Muscle layer of colon (tissue), 2 donors: ENCODE data around the gene SLC19A2.

Experiments
- H3K27ac ChIP-seq: one replicate; pipeline ENCODE4 v1.7.0; 2013; ENCODE audit warnings: low read depth, mild to moderate bottlenecking, low read length, moderate library complexity
- H3K27me3 ChIP-seq, 2 donors: one replicate each; pipeline ENCODE4 v1.7.0; 2013; ENCODE audit warnings: low read length in 2 of 2, mild to moderate bottlenecking in 2 of 2; ENCODE audit not compliant: insufficient read depth in 2 of 2, control insufficient read depth in 1 of 2
- H3K36me3 ChIP-seq: one replicate; pipeline ENCODE4 v1.7.0; 2013; ENCODE audit warnings: mild to moderate bottlenecking, low read length; ENCODE audit not compliant: insufficient read depth
- H3K4me1 ChIP-seq: one replicate; pipeline ENCODE4 v1.7.0; 2013; ENCODE audit warnings: mild to moderate bottlenecking, low read length; ENCODE audit not compliant: insufficient read depth
- H3K4me3 ChIP-seq, 2 donors: one replicate each; pipeline ENCODE4 v1.7.0; 2013; ENCODE audit warnings: low read length in 2 of 2, low read depth in 1 of 2, mild to moderate bottlenecking in 1 of 2, moderate library complexity in 1 of 2
- H3K9ac ChIP-seq: one replicate; pipeline ENCODE4 v1.7.0; 2013; ENCODE audit warnings: low read length
- H3K9me3 ChIP-seq: one replicate; pipeline ENCODE4 v1.7.0; 2013; ENCODE audit warnings: mild to moderate bottlenecking, low read length
- donor health status: abdominal sarcoma.
- donor health status: Adenocarcinoma of cecum.

The SLC19A2 gene

DNA sequence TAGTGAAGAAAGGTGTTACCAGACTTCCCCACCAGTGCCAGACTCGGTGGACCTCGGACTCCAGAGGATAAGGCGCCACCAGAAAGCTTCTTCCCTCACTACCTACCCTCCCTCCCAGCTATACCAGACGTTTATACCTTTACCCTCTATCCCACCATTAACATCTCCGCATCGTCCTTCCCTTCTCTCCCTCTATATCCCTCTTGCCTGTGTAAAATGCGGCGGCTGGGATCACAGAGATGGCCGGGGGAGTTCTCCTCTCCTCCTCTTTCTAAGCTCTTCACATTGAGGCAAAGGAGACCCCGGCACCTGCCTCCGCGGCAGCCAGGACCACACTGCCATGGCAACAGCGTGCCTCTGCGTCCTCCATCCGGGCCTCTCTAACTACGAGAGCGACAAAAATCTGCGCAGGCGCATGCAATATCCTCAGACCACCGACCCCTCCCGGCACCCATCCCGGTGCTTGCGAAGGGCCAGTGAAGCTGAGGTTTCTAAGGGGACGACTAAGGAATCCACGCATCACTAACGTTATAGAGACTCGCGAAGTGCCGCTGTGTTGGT lies 58.6 kb downstream of the SLC19A2 start, which contains the start of gene CCDC181:
CCDC181 (minus strand) TSS at position 394 of the 561 bp plus-strand sequence. CDS start 2,547 bp downstream, outside the sequence.
- no peak within 1 kb of the TSS for H3K9ac ChIP-seq
- no peaks in the 10 kb centered on the region for H3K27me3 ChIP-seq
- no peak within 1 kb of the TSS for H3K27ac ChIP-seq

DNA sequence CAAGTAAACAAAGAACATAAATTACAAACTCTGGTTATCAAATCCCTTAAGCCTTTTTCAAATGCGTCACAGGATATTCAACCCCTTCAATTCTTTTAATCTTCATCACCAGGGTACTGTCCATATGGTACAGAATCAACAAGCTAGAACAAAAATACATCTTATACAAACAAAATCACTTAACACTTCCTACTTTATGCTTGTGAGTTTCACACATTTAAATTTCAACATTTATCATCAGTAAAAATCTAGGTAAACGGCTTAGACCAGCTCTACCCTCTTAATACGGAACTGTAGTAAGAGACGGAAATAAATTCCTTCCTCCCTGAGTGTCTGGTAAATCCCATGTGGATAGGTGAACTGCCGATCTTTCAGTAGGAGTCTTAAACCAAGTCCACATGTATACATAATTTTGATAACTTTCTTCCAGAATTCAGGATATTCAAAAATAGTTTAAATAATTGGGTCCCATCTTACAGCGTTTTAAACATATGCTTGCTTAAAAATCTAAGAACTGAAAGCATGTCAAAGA lies 59.5 kb downstream of the SLC19A2 start:
- no peaks in the 10 kb centered on the region for H3K27me3 ChIP-seq
- H3K4me1 ChIP-seq, result no peaks in the 10 kb centered on the region
- H3K36me3 ChIP-seq, result no peaks in the 10 kb centered on the region
- H3K4me3 ChIP-seq, result no peak overlapping the region
- H3K9ac ChIP-seq, result no peak overlapping the region
- no peaks in the 10 kb centered on the region for H3K9me3 ChIP-seq
- H3K27ac ChIP-seq, result no peak overlapping the region

More for the DNA sequence above, 58.6 kb downstream of the SLC19A2 start, which contains the start of gene CCDC181:
- Histone ChIP-seq H3K4me3 (peak within 1 kb of the TSS; percentile 33 to 64), H3K36me3 (no peaks in the 10 kb centered on the region), H3K4me1 (no peaks in the 10 kb centered on the region), H3K9me3 (no peaks in the 10 kb centered on the region)

DNA sequence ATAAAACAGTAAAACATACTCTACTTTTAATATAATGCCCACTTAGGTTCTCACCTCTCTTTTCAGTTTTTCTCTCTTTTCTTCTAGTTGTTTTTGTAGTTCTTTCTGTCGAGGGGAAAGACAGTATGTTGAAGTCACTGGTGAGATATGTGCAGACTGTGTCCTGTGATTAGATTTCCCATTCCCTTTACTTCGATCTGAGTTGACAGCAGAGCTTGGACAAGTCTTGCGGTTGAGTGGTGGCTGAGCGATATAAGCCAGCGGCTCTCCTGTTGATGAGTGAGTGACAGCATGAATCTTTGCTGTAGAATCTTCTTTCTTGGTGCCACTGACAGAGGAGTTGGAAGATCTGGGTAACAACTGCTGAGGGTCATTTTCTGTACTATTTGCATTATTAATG lies 64.4 kb downstream of the SLC19A2 start:
- Histone ChIP-seq H3K4me1 (no peaks in the 10 kb centered on the region), H3K9me3 (no peaks in the 10 kb centered on the region), H3K36me3 (no peaks in the 10 kb centered on the region), H3K9ac (no peak overlapping the region), H3K4me3 (no peak overlapping the region), H3K27ac (no peak overlapping the region), H3K27me3 (no peaks in the 10 kb centered on the region)

DNA sequence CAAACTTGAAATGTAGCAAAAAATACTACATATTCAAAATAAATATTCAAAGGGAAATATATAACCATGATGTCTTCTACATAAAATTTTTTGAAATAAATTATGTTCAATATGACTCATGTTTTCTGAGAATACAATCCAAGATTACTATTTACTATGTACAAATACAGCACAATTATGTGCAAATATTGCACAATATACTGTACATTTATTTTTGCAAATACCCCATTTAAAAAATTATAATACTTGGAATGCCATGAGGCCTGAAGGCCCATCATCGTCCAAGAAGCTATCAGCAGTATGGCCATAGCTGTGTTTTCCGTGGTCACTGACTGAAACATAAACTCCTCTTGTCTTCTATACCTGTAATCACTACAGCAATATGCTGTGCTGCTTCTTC lies 70.8 kb downstream of the SLC19A2 start:
- no peak overlapping the region for H3K27ac ChIP-seq

More for the DNA sequence above, 70.8 kb downstream of the SLC19A2 start:
- H3K9me3 ChIP-seq, result no peaks in the 10 kb centered on the region
- no peak overlapping the region for H3K4me3 ChIP-seq
- H3K9ac ChIP-seq, result no peak overlapping the region
- H3K4me1 ChIP-seq, result no peaks in the 10 kb centered on the region
- H3K36me3 ChIP-seq, result no peaks in the 10 kb centered on the region
- no peaks in the 10 kb centered on the region for H3K27me3 ChIP-seq
